Testis (tissue), 3 donors: ENCODE results near the gene DGCR8. TPM values are rescaled to one million over a fixed set of nuclear protein-coding genes. Genes with fewer than 3 reads are reported as not detected.
"Not testable (repeated sequence)": the region's sequence is repeated elsewhere in the genome, so short reads cannot be mapped to it uniquely, and the experiment has no call there.

Experiments used
- DNase-seq: peaks from one replicate; pipeline ENCODE4 v3.0.0-alpha.2; 2019
- H3K27ac ChIP-seq, 2 donors: fragments of 200-600 bp; sonication (generic); one replicate each; pipeline ENCODE4 v1.5.1; 2019
- H3K27me3 ChIP-seq: fragments of 200-600 bp; sonication (generic); one replicate; pipeline ENCODE4 v1.5.1; 2019
- H3K36me3 ChIP-seq: fragments of 200-600 bp; sonication (generic); one replicate; pipeline ENCODE4 v1.5.1; 2017; ENCODE audit warnings: low read depth; ENCODE audit errors: missing control alignments
- H3K4me1 ChIP-seq: fragments of 200-600 bp; sonication (generic); one replicate; pipeline ENCODE4 v1.5.1; 2019
- H3K4me3 ChIP-seq, 2 donors: fragments of 200-600 bp; sonication (generic); one replicate each; pipeline ENCODE4 v1.5.1; 2017 to 2019
- H3K9me3 ChIP-seq: fragments of 200-600 bp; sonication (generic); one replicate; pipeline ENCODE4 v1.5.1; 2017
- POLR2A ChIP-seq: fragments of 450-650 bp; IDR thresholded peaks from one replicate; pipeline ENCODE4 v1.6.1; 2017; ENCODE audit warnings: antibody characterized with exemption, mild to moderate bottlenecking, moderate library complexity
- WGBS, 2 donors: methylation state at CpG; one replicate each; pipeline ENCODE4 v1.1.5; 2018; 5-methylcytosine and 5-hydroxymethylcytosine counted together
- intact Hi-C: fragments of 100-400 bp; cut with DNase I; formaldehyde crosslinking; loops from one replicate; pipeline ENCODE4 v1.15.1; 2023; ENCODE audit warnings: low total_unique reads
- polyA plus RNA-seq: library from polyadenylated mRNA; stranded (reverse); fragments of 350-450 nt; fragmentation: Illumina TruSeq; extraction: RNeasy Lipid Tissue Mini Kit (QIAGEN cat#74804); gene quantifications from one replicate; pipeline ENCODE4 v1.2.3, GENCODE V29; 2014; ENCODE audit warnings: low read depth, low replicate concordance; ENCODE audit not compliant: insufficient read depth
- total RNA-seq, 2 donors: library from RNA; depleted of rRNA; stranded (reverse); fragments of >200 nt; gene quantifications; one replicate each; pipeline ENCODE4 v1.2.3, GENCODE V29; 2016
- TF ChIP-seq, protein P1 (sequence below), 3 experiments: fragments of 450-650 bp in 2 of 3; fragments of 200-600 bp in 1 of 3; sonication (generic) in 1 of 3; IDR thresholded peaks; one replicate each; pipeline ENCODE4 v1.5.1; 2016 to 2019; ENCODE audit warnings: antibody characterized with exemption in 3 of 3, mild to moderate bottlenecking in 2 of 3, moderate library complexity in 1 of 3

The DGCR8 gene
- total and polyA plus RNA-seq, 3 donors from 2014 or later: 44.4 to 83.7 (median 64.8) TPM

GRCh38 chr22:20064545-20065262 is 15.3 kb upstream of the DGCR8 start:
- intact Hi-C loops: no loop called here
- H3K36me3 ChIP-seq: no peaks in the 10 kb centered on the region
- no peaks in the 10 kb centered on the region for H3K27me3 ChIP-seq
- no peak for TF ChIP-seq POLR2A
- TF ChIP-seq, protein P1, sequence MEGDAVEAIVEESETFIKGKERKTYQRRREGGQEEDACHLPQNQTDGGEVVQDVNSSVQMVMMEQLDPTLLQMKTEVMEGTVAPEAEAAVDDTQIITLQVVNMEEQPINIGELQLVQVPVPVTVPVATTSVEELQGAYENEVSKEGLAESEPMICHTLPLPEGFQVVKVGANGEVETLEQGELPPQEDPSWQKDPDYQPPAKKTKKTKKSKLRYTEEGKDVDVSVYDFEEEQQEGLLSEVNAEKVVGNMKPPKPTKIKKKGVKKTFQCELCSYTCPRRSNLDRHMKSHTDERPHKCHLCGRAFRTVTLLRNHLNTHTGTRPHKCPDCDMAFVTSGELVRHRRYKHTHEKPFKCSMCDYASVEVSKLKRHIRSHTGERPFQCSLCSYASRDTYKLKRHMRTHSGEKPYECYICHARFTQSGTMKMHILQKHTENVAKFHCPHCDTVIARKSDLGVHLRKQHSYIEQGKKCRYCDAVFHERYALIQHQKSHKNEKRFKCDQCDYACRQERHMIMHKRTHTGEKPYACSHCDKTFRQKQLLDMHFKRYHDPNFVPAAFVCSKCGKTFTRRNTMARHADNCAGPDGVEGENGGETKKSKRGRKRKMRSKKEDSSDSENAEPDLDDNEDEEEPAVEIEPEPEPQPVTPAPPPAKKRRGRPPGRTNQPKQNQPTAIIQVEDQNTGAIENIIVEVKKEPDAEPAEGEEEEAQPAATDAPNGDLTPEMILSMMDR (IDR thresholded peaks at IDR 0.05): no peak
- no peaks in the 10 kb centered on the region for H3K4me1 ChIP-seq
- WGBS, 2 donors: 91% methylated on average over 9 to 18 of the region's 18 CpGs
- DNase-seq: no peak
- no peak overlapping the region for H3K4me3 ChIP-seq
- H3K9me3 ChIP-seq: no peaks in the 10 kb centered on the region
- no peak overlapping the region for H3K27ac ChIP-seq

GRCh38 chr22:20065896-20066616 is 14.0 kb upstream of the DGCR8 start:
- no peaks in the 10 kb centered on the region for H3K36me3 ChIP-seq

DNA sequence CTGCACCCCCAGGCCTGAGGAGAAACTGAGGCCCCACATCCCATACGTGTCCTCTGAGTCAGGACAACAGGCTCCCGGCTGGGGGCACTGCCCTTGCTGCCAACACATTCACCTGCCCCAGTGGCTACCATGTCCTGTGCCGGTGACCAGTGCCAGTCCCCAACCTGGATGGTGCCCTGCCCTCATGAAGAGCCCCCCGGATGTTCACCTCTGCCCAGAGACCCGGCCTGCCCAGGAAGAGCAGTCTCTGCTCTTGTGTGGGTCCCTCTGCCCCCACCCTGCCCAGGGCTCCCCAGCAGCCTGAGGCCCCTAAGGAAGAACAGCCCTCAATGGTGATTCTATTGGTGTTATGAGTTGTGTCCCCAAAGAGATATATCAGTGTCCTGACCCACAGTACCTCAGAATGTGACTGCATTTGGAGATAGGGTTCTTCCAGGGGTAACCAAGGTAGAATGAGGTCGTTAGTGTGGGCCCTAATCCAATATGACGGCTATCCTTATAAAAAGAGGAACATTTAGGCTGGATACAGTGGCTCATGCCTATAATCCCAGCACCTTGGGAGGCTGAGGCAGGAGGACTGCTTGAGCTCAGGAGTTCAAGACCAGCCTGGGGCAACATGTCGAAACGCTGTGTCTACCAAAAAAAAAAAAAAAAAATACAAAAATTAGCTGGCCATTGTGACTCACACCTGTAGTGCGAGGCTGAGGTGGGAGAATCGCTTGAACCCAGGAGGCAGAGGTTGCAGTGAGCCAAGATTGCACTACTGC is 13.2 kb upstream of the DGCR8 start:
- Histone ChIP-seq H3K27ac (no peak overlapping the region), H3K4me1 (no peaks in the 10 kb centered on the region), H3K4me3 (no peak overlapping the region), H3K36me3 (no peaks in the 10 kb centered on the region), H3K9me3 (no peaks in the 10 kb centered on the region), H3K27me3 (no peaks in the 10 kb centered on the region)
- no peak for DNase-seq
- TF ChIP-seq, protein P1 (IDR thresholded peaks at IDR 0.05): no peak
- TF ChIP-seq POLR2A: no peak
- 91 to 94% methylated on average over 8 to 11 of the region's 11 CpGs for WGBS, 2 donors
- intact Hi-C loops: no loop called here

More at GRCh38 chr22:20065896-20066616, 14.0 kb upstream of the DGCR8 start:
- TF ChIP-seq, protein P1 (IDR thresholded peaks at IDR 0.05): no peak
- TF ChIP-seq POLR2A: no peak
- WGBS, 2 donors: 83 to 87% methylated on average over 13 to 14 of the region's 14 CpGs
- DNase-seq: no peak
- intact Hi-C loops: no loop called here
- Histone ChIP-seq H3K27me3 (no peaks in the 10 kb centered on the region), H3K27ac (no peak overlapping the region), H3K4me3 (no peak overlapping the region), H3K4me1 (no peaks in the 10 kb centered on the region), H3K9me3 (no peaks in the 10 kb centered on the region)

GRCh38 chr22:20067384-20067682 is 12.7 kb upstream of the DGCR8 start:
- H3K27ac ChIP-seq, H3K36me3 ChIP-seq, DNase-seq, H3K4me3 ChIP-seq, intact Hi-C loops, H3K9me3 ChIP-seq, H3K4me1 ChIP-seq, H3K27me3 ChIP-seq: not testable (repeated sequence)
- WGBS, 2 donors: 93 to 98% methylated on average over 3 of the region's 3 CpGs

GRCh38 chr22:20068640-20069039 is 11.4 kb upstream of the DGCR8 start:
- no peak for DNase-seq
- no peak overlapping the region for H3K27ac ChIP-seq
- H3K4me1 ChIP-seq: no peaks in the 10 kb centered on the region
- H3K4me3 ChIP-seq: no peak overlapping the region
- intact Hi-C loops: no loop called here
- H3K36me3 ChIP-seq: no peaks in the 10 kb centered on the region
- TF ChIP-seq, protein P1 (IDR thresholded peaks at IDR 0.05): no peak
- no peak for TF ChIP-seq POLR2A
- no peaks in the 10 kb centered on the region for H3K9me3 ChIP-seq
- no peaks in the 10 kb centered on the region for H3K27me3 ChIP-seq
- WGBS, 2 donors: 91 to 92% methylated on average over 4 to 7 of the region's 7 CpGs
